ENCODE measurements around the gene TRABD2A. TPM values are rescaled to one million over a fixed set of nuclear protein-coding genes. Genes with fewer than 3 reads are reported as not detected.

TRABD2A gene
- total and polyA plus RNA-seq, 2 donors (not counting 1 experiment from before 2014, with no cell fraction given): 4.4 to 14.4 TPM

GRCh38 chr2:84844141-84844540 lies 36.7 kb downstream of the TRABD2A start:
- DNase-seq (ENCODE audit: low read depth in 2 of 2): no peak
- no peak overlapping the region for H3K4me3 ChIP-seq (replicated peaks in 1 of 4; ENCODE audit: control extremely low read depth in 1 of 4, insufficient read depth in 1 of 4, low read depth in 3 of 4, low read length in 4 of 4)
- no peaks in the 10 kb centered on the region for H3K79me2 ChIP-seq (ENCODE audit: control insufficient read depth, insufficient read depth, low read length)
- no peaks in the 10 kb centered on the region for H3K36me3 ChIP-seq (ENCODE audit: control insufficient read depth, insufficient read depth, low read length)
- TF ChIP-seq CTCF (conservative IDR thresholded peaks at IDR 0.05 in 1 of 2, IDR thresholded peaks at IDR 0.05 in 1 of 2; ENCODE audit: low read depth in 1 of 2, low read length in 2 of 2): no peak
- no peak for TF ChIP-seq EZH2 (IDR thresholded peaks at IDR 0.05; ENCODE audit: low read length, missing control alignments)
- H3K4me2 ChIP-seq (ENCODE audit: extremely low read depth, insufficient read depth, low read length): no peak overlapping the region
- H3K9ac ChIP-seq (ENCODE audit: insufficient read depth, low read length): no peak overlapping the region
- H3K4me1 ChIP-seq (ENCODE audit: control insufficient read depth, extremely low read depth, insufficient read depth, low read length): no peaks in the 10 kb centered on the region
- H3K9me3 ChIP-seq (ENCODE audit: control insufficient read depth, insufficient read depth, low read depth, low read length): no peaks in the 10 kb centered on the region
- no peak overlapping the region for H3K27ac ChIP-seq (ENCODE audit: insufficient read depth, low read length)
- H3K27me3 ChIP-seq (ENCODE audit: control insufficient read depth, insufficient read depth, low read length): no peaks in the 10 kb centered on the region
- no peak overlapping the region for H2AFZ ChIP-seq (ENCODE audit: low read length)
- H4K20me1 ChIP-seq (ENCODE audit: control insufficient read depth, extremely low read depth, insufficient read depth, low read length): no peaks in the 10 kb centered on the region

GRCh38 chr2:84841577-84841976 lies 39.3 kb downstream of the TRABD2A start:
- Histone ChIP-seq H4K20me1 (ENCODE audit: control insufficient read depth, extremely low read depth, insufficient read depth, low read length) (no peaks in the 10 kb centered on the region), H3K36me3 (ENCODE audit: control insufficient read depth, insufficient read depth, low read length) (no peaks in the 10 kb centered on the region), H3K9me3 (ENCODE audit: control insufficient read depth, insufficient read depth, low read depth, low read length) (no peaks in the 10 kb centered on the region), H3K27me3 (ENCODE audit: control insufficient read depth, insufficient read depth, low read length) (no peaks in the 10 kb centered on the region), H3K9ac (ENCODE audit: insufficient read depth, low read length) (no peak overlapping the region), H3K4me3 (replicated peaks in 1 of 4; ENCODE audit: control extremely low read depth in 1 of 4, insufficient read depth in 1 of 4, low read depth in 3 of 4, low read length in 4 of 4) (no peak overlapping the region), H2AFZ (ENCODE audit: low read length) (no peak overlapping the region), H3K4me2 (ENCODE audit: extremely low read depth, insufficient read depth, low read length) (no peak overlapping the region), H3K4me1 (ENCODE audit: control insufficient read depth, extremely low read depth, insufficient read depth, low read length) (no peaks in the 10 kb centered on the region), H3K27ac (ENCODE audit: insufficient read depth, low read length) (no peak overlapping the region), H3K79me2 (ENCODE audit: control insufficient read depth, insufficient read depth, low read length) (no peaks in the 10 kb centered on the region)
- no peak for DNase-seq (ENCODE audit: low read depth in 2 of 2)
- TF ChIP-seq EZH2 (IDR thresholded peaks at IDR 0.05; ENCODE audit: low read length, missing control alignments) (no peak), CTCF (conservative IDR thresholded peaks at IDR 0.05 in 1 of 2, IDR thresholded peaks at IDR 0.05 in 1 of 2; ENCODE audit: low read depth in 1 of 2, low read length in 2 of 2) (no peak)

GRCh38 chr2:84840306-84840705 lies 40.6 kb downstream of the TRABD2A start:
- Histone ChIP-seq H3K27me3 (ENCODE audit: control insufficient read depth, insufficient read depth, low read length) (no peaks in the 10 kb centered on the region), H3K4me3 (replicated peaks in 1 of 4; ENCODE audit: control extremely low read depth in 1 of 4, insufficient read depth in 1 of 4, low read depth in 3 of 4, low read length in 4 of 4) (no peak overlapping the region), H3K79me2 (ENCODE audit: control insufficient read depth, insufficient read depth, low read length) (no peaks in the 10 kb centered on the region), H3K4me2 (ENCODE audit: extremely low read depth, insufficient read depth, low read length) (no peak overlapping the region), H3K9ac (ENCODE audit: insufficient read depth, low read length) (no peak overlapping the region), H3K9me3 (ENCODE audit: control insufficient read depth, insufficient read depth, low read depth, low read length) (no peaks in the 10 kb centered on the region), H4K20me1 (ENCODE audit: control insufficient read depth, extremely low read depth, insufficient read depth, low read length) (no peaks in the 10 kb centered on the region), H3K27ac (ENCODE audit: insufficient read depth, low read length) (no peak overlapping the region), H3K36me3 (ENCODE audit: control insufficient read depth, insufficient read depth, low read length) (no peaks in the 10 kb centered on the region), H2AFZ (ENCODE audit: low read length) (no peak overlapping the region), H3K4me1 (ENCODE audit: control insufficient read depth, extremely low read depth, insufficient read depth, low read length) (no peaks in the 10 kb centered on the region)
- peak in 1 of 2 donors; percentile 31 for DNase-seq (ENCODE audit: low read depth in 2 of 2)
- TF ChIP-seq EZH2 (IDR thresholded peaks at IDR 0.05; ENCODE audit: low read length, missing control alignments) (no peak), CTCF (conservative IDR thresholded peaks at IDR 0.05 in 1 of 2, IDR thresholded peaks at IDR 0.05 in 1 of 2; ENCODE audit: low read depth in 1 of 2, low read length in 2 of 2) (no peak)
